NCI-H2081 (cell line): ENCODE data around the gene ZNF316.

Experiments used
- DNase-seq, 2 experiments: peaks; one replicate each; lab custom pipeline; 2025; lab: John Stamatoyannopoulos, UW

The ZNF316 gene

GRCh38 chr7:6636741-6637543 is at the start of gene ZNF316:
Gene ZNF316, plus strand, starts transcription at chr7:6637318. Its CDS starts 5,092 bp downstream, at chr7:6642410.
- peak; percentile 52 to 53 for DNase-seq

- DNase-seq: no peak
Measured at GRCh38 chr7:6588566-6588965, 48.6 kb upstream of the ZNF316 start.

GRCh38 chr7:6589151-6589828 is 47.8 kb upstream of the ZNF316 start:
- DNase-seq: no peak

GRCh38 chr7:6589829-6590644 is 47.1 kb upstream of the ZNF316 start, which contains the start of gene INTS15:
Gene INTS15, plus strand, starts transcription at chr7:6590021. Its CDS starts 263 bp downstream, at chr7:6590284.
- DNase-seq: peak; percentile 82 to 89

GRCh38 chr7:6590645-6591110 is 46.4 kb upstream of the ZNF316 start:
- DNase-seq: no peak

GRCh38 chr7:6600093-6600492 is 37.0 kb upstream of the ZNF316 start:
- DNase-seq: no peak

GRCh38 chr7:6604458-6604857 is 32.7 kb upstream of the ZNF316 start:
- DNase-seq: no peak

GRCh38 chr7:6606866-6607583 is 30.1 kb upstream of the ZNF316 start:
- no peak for DNase-seq

- no peak for DNase-seq
Measured at GRCh38 chr7:6607651-6608051, 29.5 kb upstream of the ZNF316 start.

- no peak for DNase-seq
Measured at GRCh38 chr7:6608081-6608480, 29.0 kb upstream of the ZNF316 start.

GRCh38 chr7:6608794-6609193 is 28.3 kb upstream of the ZNF316 start:
- DNase-seq: no peak

GRCh38 chr7:6612819-6613218 is 24.3 kb upstream of the ZNF316 start:
- DNase-seq: no peak

- no peak for DNase-seq
Measured at GRCh38 chr7:6613706-6614105, 23.4 kb upstream of the ZNF316 start.

- DNase-seq: peak in 1 of 2 experiments; percentile 22
Measured at GRCh38 chr7:6614953-6615722, 22.0 kb upstream of the ZNF316 start, which contains the start of gene ZNF853. Gene ZNF853, plus strand, starts transcription at chr7:6615610. Its CDS starts 565 bp downstream, at chr7:6616175.

GRCh38 chr7:6615723-6616555 is 21.2 kb upstream of the ZNF316 start:
- DNase-seq: peak; percentile 33 to 67

- DNase-seq: no peak
Measured at GRCh38 chr7:6616854-6617643, 20.1 kb upstream of the ZNF316 start.

- no peak for DNase-seq
Measured at GRCh38 chr7:6618621-6619020, 18.5 kb upstream of the ZNF316 start.

- no peak for DNase-seq
Measured at GRCh38 chr7:6619961-6620360, 17.2 kb upstream of the ZNF316 start.
